C4-2B (cell line): ENCODE results near the gene UVSSA.

Experiments used
- CTCF ChIP-seq: fragments of 450-650 bp; conservative IDR thresholded peaks from 2 replicates; pipeline ENCODE4 v1.5.1; 2017; ENCODE audit warnings: mild to moderate bottlenecking
- ZFX ChIP-seq: fragments of 450-650 bp; IDR thresholded peaks from 2 replicates; pipeline ENCODE4 v1.6.1; 2017

- TF ChIP-seq CTCF (no peak), ZFX (no peak)
Observed at GRCh38 chr4:1407657-1408333, 60.8 kb downstream of the UVSSA start.
